ENCODE data around the gene ATXN1. TPM values are rescaled to one million over a fixed set of nuclear protein-coding genes. Genes with fewer than 3 reads are reported as not detected.

The ATXN1 gene
- total and polyA plus RNA-seq, 2 experiments from 2014 or later, result 4.8 to 9.1 TPM

DNA sequence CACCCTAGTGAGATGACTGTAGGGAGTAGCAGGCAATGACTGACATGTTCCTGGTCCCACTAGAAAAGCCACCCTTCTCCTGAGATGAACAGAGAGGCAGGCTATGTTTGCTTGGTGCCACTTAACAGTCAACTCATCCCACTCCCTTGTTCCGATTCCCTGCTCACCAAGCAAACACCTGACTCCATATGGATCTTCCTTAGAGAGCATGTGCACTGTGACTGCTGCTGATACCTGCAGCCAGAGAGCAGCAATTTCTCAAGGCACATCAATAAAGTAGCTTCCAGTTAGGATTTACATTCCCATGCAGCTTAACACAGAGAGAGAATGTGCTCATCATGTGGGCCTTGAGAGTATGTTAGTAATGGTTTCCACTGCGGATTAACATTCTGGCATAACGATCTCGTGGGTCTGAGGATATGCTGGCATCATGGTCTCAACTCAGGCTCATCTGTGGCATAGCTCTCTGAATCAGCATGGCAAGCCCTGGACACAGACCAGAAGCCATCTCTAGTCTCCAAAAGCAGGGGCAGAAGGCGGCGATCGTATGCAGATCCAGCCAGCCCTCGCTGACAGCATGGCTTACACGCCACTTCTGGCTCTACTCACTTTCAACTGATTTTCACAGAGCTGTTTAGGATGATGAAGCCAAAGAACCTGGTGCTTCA is 43.9 kb downstream of the ATXN1 start:
- H3K27me3 Mint-ChIP-seq (ENCODE audit: insufficient read depth, low read depth, poor library complexity), result peaks cover 7% of the 10 kb centered on the region
- H3F3A ChIP-seq (replicated peaks; ENCODE audit: low read depth), result no peaks in the 10 kb centered on the region
- H3K4me3 ChIP-seq, result no peak overlapping the region
- H3K9me3 Mint-ChIP-seq, result no peaks in the 10 kb centered on the region
- H3K4me3 Mint-ChIP-seq, result no peak overlapping the region
- no peak for DNase-seq (ENCODE audit: low spot score)
- TF ChIP-seq POLR2AphosphoS5 (IDR thresholded peaks at IDR 0.05; ENCODE audit: low read depth) (no peak), ZNF331 (CRISPR knock-in tag; IDR thresholded peaks at IDR 0.05; ENCODE audit: low read depth) (no peak), CREB1 (CRISPR knock-in tag; IDR thresholded peaks at IDR 0.05; ENCODE audit: low read depth) (no peak), STAT1 (IDR thresholded peaks at IDR 0.05; ENCODE audit: unreplicated experiment) (no peak), ZNF114 (CRISPR knock-in tag; IDR thresholded peaks at IDR 0.05) (no peak), EZH2 (IDR thresholded peaks at IDR 0.05; ENCODE audit: low read depth, unreplicated experiment) (no peak), NANOG (IDR thresholded peaks at IDR 0.05; ENCODE audit: borderline replicate concordance) (no peak), EZH2phosphoT487 (IDR thresholded peaks at IDR 0.05; ENCODE audit: unreplicated experiment) (no peak)
- TF ChIP-seq, protein P1, sequence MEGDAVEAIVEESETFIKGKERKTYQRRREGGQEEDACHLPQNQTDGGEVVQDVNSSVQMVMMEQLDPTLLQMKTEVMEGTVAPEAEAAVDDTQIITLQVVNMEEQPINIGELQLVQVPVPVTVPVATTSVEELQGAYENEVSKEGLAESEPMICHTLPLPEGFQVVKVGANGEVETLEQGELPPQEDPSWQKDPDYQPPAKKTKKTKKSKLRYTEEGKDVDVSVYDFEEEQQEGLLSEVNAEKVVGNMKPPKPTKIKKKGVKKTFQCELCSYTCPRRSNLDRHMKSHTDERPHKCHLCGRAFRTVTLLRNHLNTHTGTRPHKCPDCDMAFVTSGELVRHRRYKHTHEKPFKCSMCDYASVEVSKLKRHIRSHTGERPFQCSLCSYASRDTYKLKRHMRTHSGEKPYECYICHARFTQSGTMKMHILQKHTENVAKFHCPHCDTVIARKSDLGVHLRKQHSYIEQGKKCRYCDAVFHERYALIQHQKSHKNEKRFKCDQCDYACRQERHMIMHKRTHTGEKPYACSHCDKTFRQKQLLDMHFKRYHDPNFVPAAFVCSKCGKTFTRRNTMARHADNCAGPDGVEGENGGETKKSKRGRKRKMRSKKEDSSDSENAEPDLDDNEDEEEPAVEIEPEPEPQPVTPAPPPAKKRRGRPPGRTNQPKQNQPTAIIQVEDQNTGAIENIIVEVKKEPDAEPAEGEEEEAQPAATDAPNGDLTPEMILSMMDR (conservative IDR thresholded peaks at IDR 0.05; ENCODE audit: low read depth in 2 of 2), result no peak
- TF ChIP-seq, protein P2, sequence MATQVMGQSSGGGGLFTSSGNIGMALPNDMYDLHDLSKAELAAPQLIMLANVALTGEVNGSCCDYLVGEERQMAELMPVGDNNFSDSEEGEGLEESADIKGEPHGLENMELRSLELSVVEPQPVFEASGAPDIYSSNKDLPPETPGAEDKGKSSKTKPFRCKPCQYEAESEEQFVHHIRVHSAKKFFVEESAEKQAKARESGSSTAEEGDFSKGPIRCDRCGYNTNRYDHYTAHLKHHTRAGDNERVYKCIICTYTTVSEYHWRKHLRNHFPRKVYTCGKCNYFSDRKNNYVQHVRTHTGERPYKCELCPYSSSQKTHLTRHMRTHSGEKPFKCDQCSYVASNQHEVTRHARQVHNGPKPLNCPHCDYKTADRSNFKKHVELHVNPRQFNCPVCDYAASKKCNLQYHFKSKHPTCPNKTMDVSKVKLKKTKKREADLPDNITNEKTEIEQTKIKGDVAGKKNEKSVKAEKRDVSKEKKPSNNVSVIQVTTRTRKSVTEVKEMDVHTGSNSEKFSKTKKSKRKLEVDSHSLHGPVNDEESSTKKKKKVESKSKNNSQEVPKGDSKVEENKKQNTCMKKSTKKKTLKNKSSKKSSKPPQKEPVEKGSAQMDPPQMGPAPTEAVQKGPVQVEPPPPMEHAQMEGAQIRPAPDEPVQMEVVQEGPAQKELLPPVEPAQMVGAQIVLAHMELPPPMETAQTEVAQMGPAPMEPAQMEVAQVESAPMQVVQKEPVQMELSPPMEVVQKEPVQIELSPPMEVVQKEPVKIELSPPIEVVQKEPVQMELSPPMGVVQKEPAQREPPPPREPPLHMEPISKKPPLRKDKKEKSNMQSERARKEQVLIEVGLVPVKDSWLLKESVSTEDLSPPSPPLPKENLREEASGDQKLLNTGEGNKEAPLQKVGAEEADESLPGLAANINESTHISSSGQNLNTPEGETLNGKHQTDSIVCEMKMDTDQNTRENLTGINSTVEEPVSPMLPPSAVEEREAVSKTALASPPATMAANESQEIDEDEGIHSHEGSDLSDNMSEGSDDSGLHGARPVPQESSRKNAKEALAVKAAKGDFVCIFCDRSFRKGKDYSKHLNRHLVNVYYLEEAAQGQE (IDR thresholded peaks at IDR 0.05; ENCODE audit: unreplicated experiment), result no peak
- TF ChIP-seq, protein P3, sequence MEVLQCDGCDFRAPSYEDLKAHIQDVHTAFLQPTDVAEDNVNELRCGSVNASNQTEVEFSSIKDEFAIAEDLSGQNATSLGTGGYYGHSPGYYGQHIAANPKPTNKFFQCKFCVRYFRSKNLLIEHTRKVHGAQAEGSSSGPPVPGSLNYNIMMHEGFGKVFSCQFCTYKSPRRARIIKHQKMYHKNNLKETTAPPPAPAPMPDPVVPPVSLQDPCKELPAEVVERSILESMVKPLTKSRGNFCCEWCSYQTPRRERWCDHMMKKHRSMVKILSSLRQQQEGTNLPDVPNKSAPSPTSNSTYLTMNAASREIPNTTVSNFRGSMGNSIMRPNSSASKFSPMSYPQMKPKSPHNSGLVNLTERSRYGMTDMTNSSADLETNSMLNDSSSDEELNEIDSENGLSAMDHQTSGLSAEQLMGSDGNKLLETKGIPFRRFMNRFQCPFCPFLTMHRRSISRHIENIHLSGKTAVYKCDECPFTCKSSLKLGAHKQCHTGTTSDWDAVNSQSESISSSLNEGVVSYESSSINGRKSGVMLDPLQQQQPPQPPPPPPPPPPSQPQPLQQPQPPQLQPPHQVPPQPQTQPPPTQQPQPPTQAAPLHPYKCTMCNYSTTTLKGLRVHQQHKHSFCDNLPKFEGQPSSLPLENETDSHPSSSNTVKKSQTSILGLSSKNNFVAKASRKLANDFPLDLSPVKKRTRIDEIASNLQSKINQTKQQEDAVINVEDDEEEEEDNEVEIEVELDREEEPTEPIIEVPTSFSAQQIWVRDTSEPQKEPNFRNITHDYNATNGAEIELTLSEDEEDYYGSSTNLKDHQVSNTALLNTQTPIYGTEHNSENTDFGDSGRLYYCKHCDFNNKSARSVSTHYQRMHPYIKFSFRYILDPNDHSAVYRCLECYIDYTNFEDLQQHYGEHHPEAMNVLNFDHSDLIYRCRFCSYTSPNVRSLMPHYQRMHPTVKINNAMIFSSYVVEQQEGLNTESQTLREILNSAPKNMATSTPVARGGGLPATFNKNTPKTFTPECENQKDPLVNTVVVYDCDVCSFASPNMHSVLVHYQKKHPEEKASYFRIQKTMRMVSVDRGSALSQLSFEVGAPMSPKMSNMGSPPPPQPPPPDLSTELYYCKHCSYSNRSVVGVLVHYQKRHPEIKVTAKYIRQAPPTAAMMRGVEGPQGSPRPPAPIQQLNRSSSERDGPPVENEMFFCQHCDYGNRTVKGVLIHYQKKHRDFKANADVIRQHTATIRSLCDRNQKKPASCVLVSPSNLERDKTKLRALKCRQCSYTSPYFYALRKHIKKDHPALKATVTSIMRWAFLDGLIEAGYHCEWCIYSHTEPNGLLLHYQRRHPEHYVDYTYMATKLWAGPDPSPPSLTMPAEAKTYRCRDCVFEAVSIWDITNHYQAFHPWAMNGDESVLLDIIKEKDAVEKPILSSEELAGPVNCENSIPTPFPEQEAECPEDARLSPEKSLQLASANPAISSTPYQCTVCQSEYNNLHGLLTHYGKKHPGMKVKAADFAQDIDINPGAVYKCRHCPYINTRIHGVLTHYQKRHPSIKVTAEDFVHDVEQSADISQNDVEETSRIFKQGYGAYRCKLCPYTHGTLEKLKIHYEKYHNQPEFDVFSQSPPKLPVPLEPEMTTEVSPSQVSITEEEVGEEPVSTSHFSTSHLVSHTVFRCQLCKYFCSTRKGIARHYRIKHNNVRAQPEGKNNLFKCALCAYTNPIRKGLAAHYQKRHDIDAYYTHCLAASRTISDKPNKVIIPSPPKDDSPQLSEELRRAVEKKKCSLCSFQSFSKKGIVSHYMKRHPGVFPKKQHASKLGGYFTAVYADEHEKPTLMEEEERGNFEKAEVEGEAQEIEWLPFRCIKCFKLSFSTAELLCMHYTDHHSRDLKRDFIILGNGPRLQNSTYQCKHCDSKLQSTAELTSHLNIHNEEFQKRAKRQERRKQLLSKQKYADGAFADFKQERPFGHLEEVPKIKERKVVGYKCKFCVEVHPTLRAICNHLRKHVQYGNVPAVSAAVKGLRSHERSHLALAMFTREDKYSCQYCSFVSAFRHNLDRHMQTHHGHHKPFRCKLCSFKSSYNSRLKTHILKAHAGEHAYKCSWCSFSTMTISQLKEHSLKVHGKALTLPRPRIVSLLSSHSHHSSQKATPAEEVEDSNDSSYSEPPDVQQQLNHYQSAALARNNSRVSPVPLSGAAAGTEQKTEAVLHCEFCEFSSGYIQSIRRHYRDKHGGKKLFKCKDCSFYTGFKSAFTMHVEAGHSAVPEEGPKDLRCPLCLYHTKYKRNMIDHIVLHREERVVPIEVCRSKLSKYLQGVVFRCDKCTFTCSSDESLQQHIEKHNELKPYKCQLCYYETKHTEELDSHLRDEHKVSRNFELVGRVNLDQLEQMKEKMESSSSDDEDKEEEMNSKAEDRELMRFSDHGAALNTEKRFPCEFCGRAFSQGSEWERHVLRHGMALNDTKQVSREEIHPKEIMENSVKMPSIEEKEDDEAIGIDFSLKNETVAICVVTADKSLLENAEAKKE (CRISPR knock-in tag; IDR thresholded peaks at IDR 0.05), result no peak
- H3K79me2 ChIP-seq (replicated peaks; ENCODE audit: insufficient read depth), result no peaks in the 10 kb centered on the region
- no peaks in the 10 kb centered on the region for H3K36me3 Mint-ChIP-seq (ENCODE audit: low read depth)
- peaks cover 5% of the 10 kb centered on the region for H3K4me1 ChIP-seq (ENCODE audit: insufficient read depth)
- no peaks in the 10 kb centered on the region for H4K20me1 ChIP-seq (replicated peaks; ENCODE audit: insufficient read depth)
- ATAC-seq, result no peak
- H3K4me2 ChIP-seq, result no peak overlapping the region
- H3K36me3 ChIP-seq (ENCODE audit: insufficient read depth), result no peaks in the 10 kb centered on the region
- no peak overlapping the region for H2AFZ ChIP-seq
- H3K4me1 Mint-ChIP-seq, result peaks cover 6% of the 10 kb centered on the region
- H3K27ac ChIP-seq (ENCODE audit: low read depth), result no peak overlapping the region
- no peaks in the 10 kb centered on the region for H3K9me2 ChIP-seq (ENCODE audit: insufficient read depth)
- no peaks in the 10 kb centered on the region for H3K27me3 ChIP-seq (ENCODE audit: insufficient read depth)
- H3K27ac Mint-ChIP-seq, result no peak overlapping the region

Measured in GM23338 (cell line).